HepG2 (cell line): ENCODE results near the gene ADAMTS13. TPM values are rescaled to one million over a fixed set of nuclear protein-coding genes. Genes with fewer than 3 reads are reported as not detected.

Experiments
- CCAR2 ChIP-seq: fragments of 200-400 bp; formaldehyde crosslinking; optimal IDR thresholded peaks from 2 replicates; pipeline ENCODE3; 2018; ENCODE audit warnings: low read depth, mild to moderate bottlenecking, low read length, moderate library complexity
- DPF2 ChIP-seq: sonication (generic); formaldehyde crosslinking; IDR thresholded peaks from 2 replicates; pipeline ENCODE4 v1.4.0; 2020; ENCODE audit warnings: mild to moderate bottlenecking, low read depth, missing genetic modification reagents, borderline replicate concordance
- ESRRA ChIP-seq: sonication (generic); formaldehyde crosslinking; IDR thresholded peaks from 2 replicates; pipeline ENCODE4 v1.5.1; 2020; ENCODE audit warnings: mild to moderate bottlenecking, low read depth, missing genetic modification reagents
- FOXP4 ChIP-seq: sonication (generic); formaldehyde crosslinking; IDR thresholded peaks from 2 replicates; pipeline ENCODE4 v1.4.0; 2020; ENCODE audit warnings: missing genetic modification reagents
- GATAD1 ChIP-seq: IDR thresholded peaks from 2 replicates; pipeline ENCODE4 v1.6.1; 2016; ENCODE audit warnings: missing genetic modification reagents, missing compliant biosample characterization
- HNRNPLL ChIP-seq: fragments of 200-400 bp; formaldehyde crosslinking; IDR thresholded peaks from 2 replicates; pipeline ENCODE4 v1.6.1; 2017; ENCODE audit warnings: mild to moderate bottlenecking, low read depth, low read length; ENCODE audit not compliant: poor library complexity, severe bottlenecking
- KLF9 ChIP-seq: IDR thresholded peaks from 2 replicates; pipeline ENCODE4 v1.6.1; 2016; ENCODE audit warnings: low read depth
- MAZ ChIP-seq, 2 experiments: sonication (generic) in 1 of 2; formaldehyde crosslinking in 1 of 2; IDR thresholded peaks; 2 replicates each; pipeline versions ENCODE4 v1.5.0 to v1.6.1; 2012 to 2020; ENCODE audit warnings: low read depth in 2 of 2, mild to moderate bottlenecking in 2 of 2, borderline replicate concordance in 1 of 2, improper control_type of control experiment in 1 of 2, low read length in 1 of 2, missing genetic modification reagents in 1 of 2, moderate library complexity in 1 of 2
- MED8 ChIP-seq: sonication (generic); formaldehyde crosslinking; IDR thresholded peaks from 2 replicates; pipeline ENCODE4 v1.8.1; 2023; ENCODE audit warnings: mild to moderate bottlenecking, missing genetic modification reagents; ENCODE audit not compliant: insufficient replicate concordance
- MEIS1 ChIP-seq: sonication (generic); formaldehyde crosslinking; IDR thresholded peaks from 2 replicates; pipeline ENCODE4 v1.9.0; 2021; ENCODE audit warnings: mild to moderate bottlenecking, missing genetic modification reagents, moderate library complexity, borderline replicate concordance
- RFXAP ChIP-seq: sonication (generic); formaldehyde crosslinking; IDR thresholded peaks from 2 replicates; pipeline ENCODE4 v1.4.0; 2020; ENCODE audit warnings: missing genetic modification reagents, borderline replicate concordance
- RNF2 ChIP-seq: fragments of 450-650 bp; conservative IDR thresholded peaks from 2 replicates; pipeline ENCODE4 v1.6.1; 2016; ENCODE audit warnings: low read depth
- SIN3A ChIP-seq: IDR thresholded peaks from 2 replicates; pipeline ENCODE4 v1.6.1; 2011; ENCODE audit warnings: low read depth, mild to moderate bottlenecking, control low read depth, low read length, borderline replicate concordance
- SNAPC2 ChIP-seq: sonication (generic); formaldehyde crosslinking; IDR thresholded peaks from 2 replicates; pipeline ENCODE4 v1.8.1; 2022; ENCODE audit warnings: mild to moderate bottlenecking, missing genetic modification reagents
- SOX6 ChIP-seq, 2 experiments: fragments of 450-650 bp in 1 of 2; sonication (generic) in 1 of 2; formaldehyde crosslinking in 1 of 2; IDR thresholded peaks; 2 replicates each; pipeline versions ENCODE4 v1.4.0 to v1.6.1; 2017 to 2020; ENCODE audit warnings: antibody characterized with exemption in 1 of 2, mild to moderate bottlenecking in 1 of 2, missing genetic modification reagents in 1 of 2
- SRY ChIP-seq: sonication (generic); formaldehyde crosslinking; IDR thresholded peaks from 2 replicates; pipeline ENCODE4 v1.8.0; 2022; ENCODE audit warnings: mild to moderate bottlenecking, missing genetic modification reagents
- STAG1 ChIP-seq: sonication (generic); formaldehyde crosslinking; IDR thresholded peaks from 2 replicates; pipeline ENCODE4 v1.4.0; 2020; ENCODE audit warnings: missing genetic modification reagents
- ZKSCAN5 ChIP-seq: sonication (generic); formaldehyde crosslinking; IDR thresholded peaks from 2 replicates; pipeline ENCODE4 v1.5.1; 2020; ENCODE audit warnings: mild to moderate bottlenecking, missing genetic modification reagents
- ZNF205 ChIP-seq: IDR thresholded peaks from 2 replicates; pipeline ENCODE4 v1.6.1; 2018; ENCODE audit warnings: missing biosample characterization, missing genetic modification reagents
- ZNF3 ChIP-seq: IDR thresholded peaks from 2 replicates; pipeline ENCODE4 v1.7.0; 2017; ENCODE audit warnings: inconsistent platforms
- ZNF331 ChIP-seq: sonication (generic); formaldehyde crosslinking; IDR thresholded peaks from 2 replicates; pipeline ENCODE4 v1.4.0; 2020; ENCODE audit warnings: missing genetic modification reagents
- ZNF343 ChIP-seq: sonication (generic); formaldehyde crosslinking; IDR thresholded peaks from 2 replicates; pipeline ENCODE4 v1.4.0; 2020; ENCODE audit warnings: mild to moderate bottlenecking, missing genetic modification reagents
- ZNF619 ChIP-seq: sonication (generic); formaldehyde crosslinking; IDR thresholded peaks from 2 replicates; pipeline ENCODE4 v1.4.0; 2020; ENCODE audit warnings: mild to moderate bottlenecking, missing genetic modification reagents
- ZNF670 ChIP-seq: sonication (generic); formaldehyde crosslinking; IDR thresholded peaks from 2 replicates; pipeline ENCODE4 v1.8.0; 2022; ENCODE audit warnings: mild to moderate bottlenecking, missing genetic modification reagents, borderline replicate concordance
- ZNF672 ChIP-seq: sonication (generic); formaldehyde crosslinking; IDR thresholded peaks from 2 replicates; pipeline ENCODE4 v1.8.1; 2022; ENCODE audit warnings: missing genetic modification reagents
- ZNF674 ChIP-seq: sonication (generic); formaldehyde crosslinking; IDR thresholded peaks from 2 replicates; pipeline ENCODE4 v1.5.0; 2020; ENCODE audit warnings: low read depth, mild to moderate bottlenecking, missing genetic modification reagents
- ZNF781 ChIP-seq: sonication (generic); formaldehyde crosslinking; IDR thresholded peaks from 2 replicates; pipeline ENCODE4 v1.5.1; 2020; ENCODE audit warnings: borderline replicate concordance, mild to moderate bottlenecking, missing genetic modification reagents; ENCODE audit errors: not compliant biosample characterization
- polyA plus RNA-seq, 8 experiments: library from polyadenylated mRNA; depleted of rRNA in 3 of 8; stranded (reverse) in 7 of 8; unstranded in 1 of 8; fragments of >200 nt; fragmentation: Illumina TruSeq in 4 of 8; extraction: Trizol in 4 of 8; gene quantifications; 2 replicates each; pipeline versions ENCODE4 v1.2.1 to v1.2.3, GENCODE V29; 2011 to 2016; ENCODE audit warnings: low read depth in 4 of 8, missing spikeins in 1 of 8, mixed read lengths in 1 of 8; ENCODE audit not compliant: insufficient read depth in 1 of 8
- total RNA-seq, 5 experiments: library from RNA; depleted of rRNA; stranded (reverse); fragments of >200 nt; fragmentation: Illumina TruSeq; extraction: Trizol; gene quantifications; 2 replicates each; pipeline ENCODE4 v1.2.3, GENCODE V29; 2016; ENCODE audit warnings: low read depth in 1 of 5
- TF ChIP-seq, protein P1 (sequence below): sonication (generic); formaldehyde crosslinking; IDR thresholded peaks from 2 replicates; pipeline ENCODE4 v1.8.1; 2023; ENCODE audit warnings: missing genetic modification reagents, mild to moderate bottlenecking, borderline replicate concordance

The ADAMTS13 gene
- total and polyA plus RNA-seq, 2 of the 13 experiments (the other 11 are each of a cell fraction or from before 2014, with no cell fraction given) = 0.91 to 4.5 TPM

DNA sequence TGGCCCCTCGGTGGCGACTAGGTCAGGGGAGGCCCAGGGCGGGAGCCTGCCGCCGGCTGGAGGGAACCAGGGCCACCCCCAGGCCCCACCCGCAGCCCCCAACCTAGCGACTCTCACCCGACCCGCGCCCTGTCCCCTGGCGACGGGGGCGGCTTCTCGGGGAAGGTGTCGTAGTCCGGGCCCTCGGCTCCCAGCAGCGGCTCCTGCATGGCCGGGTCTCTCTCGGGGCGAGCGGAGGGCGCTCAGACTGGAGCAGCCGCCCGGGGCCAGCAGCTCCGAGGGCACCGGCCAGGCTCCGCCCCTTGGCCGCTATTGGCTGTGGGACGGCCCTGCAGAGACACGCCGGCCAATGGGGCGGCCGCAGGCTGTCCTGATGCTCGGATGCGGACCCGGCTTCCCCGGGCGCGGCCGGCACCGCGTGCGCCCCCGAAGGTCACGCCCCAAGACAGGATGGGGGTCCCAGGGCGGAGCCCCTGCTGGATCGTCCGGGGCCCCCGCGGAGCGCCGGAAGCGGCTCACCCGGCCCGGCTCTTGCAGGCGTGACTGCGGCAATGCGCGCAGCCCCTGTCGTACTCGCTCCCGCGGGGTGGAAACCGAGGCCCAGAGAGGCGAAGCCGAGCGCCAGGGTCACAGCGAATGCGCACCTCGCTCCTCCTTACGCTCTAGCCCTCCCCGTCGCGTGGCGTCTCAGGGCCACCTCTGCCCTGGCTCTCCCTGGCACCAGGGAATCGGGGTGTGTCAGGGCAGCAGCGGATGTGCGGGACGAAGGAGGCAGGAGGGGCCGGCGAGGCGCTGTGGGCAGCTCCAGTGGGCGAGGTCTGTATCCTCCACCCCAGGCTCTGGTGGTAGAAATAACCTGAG lies 56.9 kb downstream of the ADAMTS13 start, which contains the start of gene SLC2A6 (continued):
- 0 out of 2 replicates have a peak, but pooled peaks have one; percentile 47 for TF ChIP-seq ESRRA (CRISPR knock-in tag)
- TF ChIP-seq MEIS1 = peak; percentile 77
- peak; percentile 30; the same call in 1 of the 2 replicates for TF ChIP-seq ZNF205 (CRISPR knock-in tag)
- peak; percentile 85 for TF ChIP-seq RNF2
- no peak for TF ChIP-seq ZNF781 (CRISPR knock-in tag)
- 0 out of 2 replicates have a peak, but pooled peaks have one; percentile 62 for TF ChIP-seq SIN3A
- peak; percentile 37; the same call in 1 of the 2 replicates for TF ChIP-seq ZNF343 (CRISPR knock-in tag)
- no peak for TF ChIP-seq ZNF3 (CRISPR knock-in tag)
- TF ChIP-seq MAZ (IDR thresholded peaks at IDR 0.05; ENCODE audit: borderline replicate concordance, low read depth, low read length) = no peak
- TF ChIP-seq MAZ (CRISPR knock-in tag; IDR thresholded peaks at IDR 0.05; ENCODE audit: low read depth) = 0 out of 2 replicates have a peak, but pooled peaks have one; percentile 59
- no peak for TF ChIP-seq ZKSCAN5 (CRISPR knock-in tag)
- TF ChIP-seq, protein P1, sequence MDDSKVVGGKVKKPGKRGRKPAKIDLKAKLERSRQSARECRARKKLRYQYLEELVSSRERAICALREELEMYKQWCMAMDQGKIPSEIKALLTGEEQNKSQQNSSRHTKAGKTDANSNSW (CRISPR knock-in tag) = no peak; the same call in 1 of the 2 replicates
- 0 out of 2 replicates have a peak, but pooled peaks have one; percentile 18 for TF ChIP-seq ZNF331 (CRISPR knock-in tag)
- peak; percentile 47; the same call in 1 of the 2 replicates for TF ChIP-seq KLF9 (CRISPR knock-in tag)
- peak; percentile 72 for TF ChIP-seq MED8 (CRISPR knock-in tag)
- TF ChIP-seq ZNF672 (CRISPR knock-in tag) = no peak
- TF ChIP-seq DPF2 = no peak
- 0 out of 2 replicates have a peak, but pooled peaks have one; percentile 40 for TF ChIP-seq SRY (CRISPR knock-in tag)
- TF ChIP-seq STAG1 (CRISPR knock-in tag) = no peak
- no peak for TF ChIP-seq SOX6 (IDR thresholded peaks at IDR 0.05)
- no peak; the same call in 1 of the 2 replicates for TF ChIP-seq SOX6 (CRISPR knock-in tag; IDR thresholded peaks at IDR 0.05)
- TF ChIP-seq GATAD1 (CRISPR knock-in tag) = peak; percentile 33; the same call in 1 of the 2 replicates
- peak; percentile 45 for TF ChIP-seq HNRNPLL
- TF ChIP-seq FOXP4 (CRISPR knock-in tag) = no peak
- TF ChIP-seq SNAPC2 (CRISPR knock-in tag) = peak; percentile 60
- TF ChIP-seq ZNF619 (CRISPR knock-in tag) = 0 out of 2 replicates have a peak, but pooled peaks have one; percentile 54
- no peak for TF ChIP-seq RFXAP (CRISPR knock-in tag)
- TF ChIP-seq CCAR2 = no peak
- TF ChIP-seq ZNF670 (CRISPR knock-in tag) = no peak
- 0 out of 2 replicates have a peak, but pooled peaks have one; percentile 40 for TF ChIP-seq ZNF674 (CRISPR knock-in tag)
